GM21786 (cell line): ENCODE measurements around the gene THBS1.

Source experiments
- ATAC-seq: cut with Tn5 transposase; IDR thresholded peaks from one replicate; pipeline ENCODE4 v1.9.1; 2021; ENCODE audit not compliant: unreplicated experiment

THBS1 gene

DNA sequence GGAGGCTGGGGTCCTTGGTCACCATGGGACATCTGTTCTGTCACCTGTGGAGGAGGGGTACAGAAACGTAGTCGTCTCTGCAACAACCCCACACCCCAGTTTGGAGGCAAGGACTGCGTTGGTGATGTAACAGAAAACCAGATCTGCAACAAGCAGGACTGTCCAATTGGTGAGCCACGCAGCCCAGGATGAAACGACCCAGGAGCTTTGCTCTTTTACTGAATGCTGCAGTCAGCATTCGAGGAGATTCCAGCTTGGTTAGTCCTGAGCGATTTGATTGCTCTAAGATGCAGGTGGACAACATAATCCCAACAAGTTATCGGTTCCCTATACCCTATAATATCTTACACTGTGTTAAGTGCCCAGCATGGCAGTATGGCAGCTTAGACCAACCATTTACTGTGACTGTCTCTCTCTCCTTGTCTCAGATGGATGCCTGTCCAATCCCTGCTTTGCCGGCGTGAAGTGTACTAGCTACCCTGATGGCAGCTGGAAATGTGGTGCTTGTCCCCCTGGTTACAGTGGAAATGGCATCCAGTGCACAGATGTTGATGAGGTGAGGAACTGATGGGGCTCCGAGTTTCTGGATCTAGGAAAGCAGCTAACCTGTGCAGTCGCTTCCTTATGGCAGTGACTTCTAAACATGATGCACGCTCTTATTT, 7.8 kb downstream of the THBS1 start:
- no peak for ATAC-seq

DNA sequence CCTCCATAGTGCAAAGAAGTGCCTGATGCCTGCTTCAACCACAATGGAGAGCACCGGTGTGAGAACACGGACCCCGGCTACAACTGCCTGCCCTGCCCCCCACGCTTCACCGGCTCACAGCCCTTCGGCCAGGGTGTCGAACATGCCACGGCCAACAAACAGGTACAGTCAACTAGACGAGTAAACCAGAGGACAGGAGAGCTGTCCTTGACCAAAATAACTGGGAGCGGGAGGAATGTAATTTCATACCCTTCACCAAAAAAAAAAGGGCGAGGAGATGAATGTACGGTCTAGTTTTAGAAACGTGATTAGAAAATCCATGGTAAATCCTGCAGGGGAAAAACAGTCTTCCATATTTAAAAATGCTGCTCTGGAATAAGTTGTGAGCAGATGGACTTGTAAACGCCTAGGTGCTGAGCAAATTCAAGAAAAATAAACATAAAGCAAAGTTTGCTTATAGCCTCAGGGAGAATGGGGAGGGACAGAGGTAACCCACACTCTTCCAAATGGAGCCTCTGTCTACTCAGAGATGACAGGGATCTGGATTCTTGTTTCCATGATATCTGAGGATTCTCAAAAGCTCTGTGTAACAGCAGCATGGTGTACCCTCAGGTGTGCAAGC, 8.4 kb downstream of the THBS1 start:
- no peak for ATAC-seq

DNA sequence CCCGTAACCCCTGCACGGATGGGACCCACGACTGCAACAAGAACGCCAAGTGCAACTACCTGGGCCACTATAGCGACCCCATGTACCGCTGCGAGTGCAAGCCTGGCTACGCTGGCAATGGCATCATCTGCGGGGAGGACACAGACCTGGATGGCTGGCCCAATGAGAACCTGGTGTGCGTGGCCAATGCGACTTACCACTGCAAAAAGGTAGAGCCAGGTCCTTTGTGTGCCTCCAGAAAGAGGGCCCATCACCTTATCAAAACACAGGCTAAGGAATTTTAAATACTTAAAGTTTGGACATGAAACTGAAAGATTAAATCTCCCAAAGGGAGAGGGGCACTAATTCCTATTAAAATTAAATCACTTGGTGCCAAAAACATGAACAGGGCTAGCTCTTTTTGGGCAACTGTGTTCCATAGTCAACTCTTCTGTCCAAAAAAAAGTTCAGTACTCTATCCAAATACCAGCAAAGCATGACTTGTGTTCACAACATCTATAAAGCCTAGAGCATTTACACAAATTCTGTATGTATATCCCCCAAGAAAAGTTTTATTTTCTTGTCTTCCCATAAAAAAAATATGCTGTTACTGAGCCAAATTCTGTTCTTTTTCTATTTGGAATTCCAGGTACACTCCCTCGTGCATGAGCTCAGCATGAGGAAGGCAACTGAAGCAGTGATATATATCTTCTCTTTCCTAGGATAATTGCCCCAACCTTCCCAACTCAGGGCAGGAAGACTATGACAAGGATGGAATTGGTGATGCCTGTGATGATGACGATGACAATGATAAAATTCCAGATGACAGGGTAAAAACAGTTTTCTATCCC, 9.2 kb downstream of the THBS1 start:
- ATAC-seq = no peak

GRCh38 chr15:39591141-39591895, 10.4 kb downstream of the THBS1 start:
- ATAC-seq = no peak

- ATAC-seq = no peak
Measured at GRCh38 chr15:39591896-39592315, 11.0 kb downstream of the THBS1 start.

- ATAC-seq = no peak
Measured at GRCh38 chr15:39592500-39592899, 11.6 kb downstream of the THBS1 start.

- no peak for ATAC-seq
Measured at GRCh38 chr15:39593071-39593655, 12.3 kb downstream of the THBS1 start.

GRCh38 chr15:39593656-39594445, 13.0 kb downstream of the THBS1 start:
- no peak for ATAC-seq

DNA sequence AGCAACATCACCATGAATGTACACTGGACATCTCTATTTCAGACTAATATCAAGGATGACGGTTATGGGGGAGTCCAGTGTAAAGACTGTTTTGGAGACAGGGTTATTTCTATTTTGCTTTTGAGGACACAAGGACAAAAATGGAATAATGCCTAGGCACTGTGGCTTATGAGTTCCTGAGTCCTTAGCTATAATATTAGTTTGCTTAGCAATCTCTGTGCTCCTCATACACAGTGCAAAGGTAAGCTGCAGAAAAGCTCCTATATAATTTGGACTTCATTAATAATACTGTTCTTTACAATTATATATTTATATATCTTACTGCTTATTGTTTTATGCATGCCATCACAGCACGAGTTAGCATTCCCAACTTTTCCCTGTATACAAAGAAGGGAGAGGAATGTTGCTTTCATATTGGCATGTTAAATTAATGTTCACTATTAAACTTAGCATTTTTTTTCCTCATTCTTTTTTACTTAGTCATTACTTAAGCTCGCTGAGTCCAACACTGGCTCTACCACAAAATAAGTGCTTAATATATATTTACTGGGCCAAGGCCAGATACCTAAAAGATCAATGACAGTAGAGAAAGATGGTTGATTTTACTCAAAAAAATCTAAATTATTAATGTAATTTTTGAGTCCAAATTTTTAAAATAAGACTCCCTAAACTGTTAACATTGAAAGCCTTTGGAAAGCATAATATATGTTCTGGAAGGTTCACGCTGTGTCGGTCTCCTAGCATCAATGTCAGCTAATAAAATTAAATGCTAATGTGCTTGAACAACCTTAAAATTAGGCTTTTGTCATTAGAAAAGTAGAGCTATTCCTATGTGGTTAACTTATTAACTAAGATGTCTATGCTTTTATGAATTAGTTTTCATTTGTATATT, 13.8 kb downstream of the THBS1 start:
- no peak for ATAC-seq

DNA sequence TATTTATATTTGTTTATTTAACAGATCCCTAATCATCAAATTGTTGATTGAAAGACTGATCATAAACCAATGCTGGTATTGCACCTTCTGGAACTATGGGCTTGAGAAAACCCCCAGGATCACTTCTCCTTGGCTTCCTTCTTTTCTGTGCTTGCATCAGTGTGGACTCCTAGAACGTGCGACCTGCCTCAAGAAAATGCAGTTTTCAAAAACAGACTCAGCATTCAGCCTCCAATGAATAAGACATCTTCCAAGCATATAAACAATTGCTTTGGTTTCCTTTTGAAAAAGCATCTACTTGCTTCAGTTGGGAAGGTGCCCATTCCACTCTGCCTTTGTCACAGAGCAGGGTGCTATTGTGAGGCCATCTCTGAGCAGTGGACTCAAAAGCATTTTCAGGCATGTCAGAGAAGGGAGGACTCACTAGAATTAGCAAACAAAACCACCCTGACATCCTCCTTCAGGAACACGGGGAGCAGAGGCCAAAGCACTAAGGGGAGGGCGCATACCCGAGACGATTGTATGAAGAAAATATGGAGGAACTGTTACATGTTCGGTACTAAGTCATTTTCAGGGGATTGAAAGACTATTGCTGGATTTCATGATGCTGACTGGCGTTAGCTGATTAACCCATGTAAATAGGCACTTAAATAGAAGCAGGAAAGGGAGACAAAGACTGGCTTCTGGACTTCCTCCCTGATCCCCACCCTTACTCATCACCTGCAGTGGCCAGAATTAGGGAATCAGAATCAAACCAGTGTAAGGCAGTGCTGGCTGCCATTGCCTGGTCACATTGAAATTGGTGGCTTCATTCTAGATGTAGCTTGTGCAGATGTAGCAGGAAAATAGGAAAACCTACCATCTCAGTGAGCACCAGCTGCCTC, 14.7 kb downstream of the THBS1 start:
- ATAC-seq = no peak

GRCh38 chr15:39596358-39597051, 15.6 kb downstream of the THBS1 start:
- no peak for ATAC-seq

- ATAC-seq = no peak
Measured at GRCh38 chr15:39597336-39597735, 16.5 kb downstream of the THBS1 start.

- ATAC-seq = no peak
Measured at GRCh38 chr15:39597751-39598185, 16.9 kb downstream of the THBS1 start.

DNA sequence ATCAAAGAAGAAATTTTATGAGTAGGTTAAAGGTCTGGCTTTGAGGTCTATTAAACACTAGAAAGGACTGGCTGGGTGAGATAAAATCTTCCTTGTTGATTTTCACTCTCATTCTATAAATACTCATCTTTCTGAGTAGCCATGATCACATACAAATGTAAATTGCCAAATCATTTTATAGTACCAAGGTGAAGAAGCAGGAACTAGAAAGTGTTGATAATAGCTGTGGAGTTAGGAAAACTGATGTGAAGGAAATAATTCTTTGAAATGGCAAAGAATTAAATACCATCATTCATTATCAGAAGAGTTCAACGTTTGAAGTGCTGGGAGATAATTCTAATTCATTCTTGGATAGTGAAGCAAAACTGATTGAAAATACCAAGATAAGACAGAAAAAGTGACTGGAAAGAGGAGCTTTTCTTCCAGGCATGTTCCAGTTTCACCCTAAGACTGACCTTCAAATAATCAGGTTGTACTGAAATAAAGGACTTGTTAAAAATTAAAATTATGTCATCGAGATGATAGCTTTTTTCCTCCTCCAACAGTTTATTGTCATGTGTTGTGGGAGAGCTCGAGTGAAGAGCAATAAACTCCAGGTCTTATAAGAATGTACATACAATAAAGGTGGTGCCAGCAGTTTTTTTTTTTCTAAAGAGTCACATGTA, 17.4 kb downstream of the THBS1 start:
- ATAC-seq = no peak

DNA sequence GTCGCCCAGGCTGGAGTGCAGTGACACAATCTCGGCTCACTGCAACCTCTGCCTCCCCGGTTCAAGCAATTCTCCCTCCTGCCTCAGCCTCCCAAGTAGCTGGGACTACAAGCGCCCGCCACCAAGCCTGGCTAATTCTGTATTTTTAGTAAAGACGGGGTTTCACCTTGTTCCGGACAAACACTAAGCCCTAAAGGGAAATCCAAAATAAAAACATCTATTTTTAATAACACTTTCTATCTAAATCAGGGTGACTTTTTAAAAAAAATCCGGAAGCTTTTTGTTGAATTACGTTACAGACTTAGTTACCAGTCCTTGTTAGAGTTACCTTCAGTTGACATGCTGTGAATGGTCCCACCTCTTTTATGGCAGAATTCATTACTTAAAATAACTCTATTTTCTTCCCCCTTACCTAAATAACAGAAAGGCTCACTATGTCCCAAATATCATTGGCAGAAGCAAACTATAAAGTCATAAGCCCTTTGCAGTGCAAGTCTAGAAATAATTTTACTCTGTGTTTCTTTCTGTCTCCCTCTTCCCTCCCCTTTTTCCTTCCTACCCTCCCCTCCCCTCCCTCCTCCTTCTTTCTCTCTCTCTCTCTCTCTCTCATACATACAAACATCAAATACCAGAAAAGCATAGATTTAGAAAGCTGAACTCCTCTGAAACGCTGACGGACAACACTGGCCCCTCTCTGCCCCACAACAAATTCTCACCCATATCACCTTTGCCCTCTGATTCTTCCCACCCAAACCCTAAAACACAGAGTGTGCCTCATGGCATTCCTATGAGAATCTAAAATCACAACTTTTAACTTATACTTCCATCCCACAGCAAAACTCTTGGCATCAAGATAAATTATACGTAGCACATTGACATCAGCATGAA, 18.3 kb downstream of the THBS1 start:
- no peak for ATAC-seq

DNA sequence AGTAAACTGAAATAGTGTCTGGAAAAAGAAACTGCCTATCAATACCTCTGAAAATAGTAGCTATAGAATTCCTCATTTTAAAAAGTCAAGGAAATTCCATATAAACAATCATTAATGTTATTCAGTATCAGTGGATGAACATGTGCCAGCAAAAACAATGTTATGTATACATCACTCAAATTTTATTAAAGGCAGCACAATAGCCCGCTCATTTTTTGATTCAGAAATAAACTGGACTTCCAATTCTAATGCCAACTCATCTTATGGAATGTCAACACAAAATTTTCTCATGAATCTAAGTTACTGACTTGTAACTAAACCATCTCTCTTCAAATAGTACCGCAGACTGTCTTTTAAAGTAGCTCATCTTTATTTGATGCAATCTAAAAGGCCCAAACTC, 19.0 kb downstream of the THBS1 start:
- no peak for ATAC-seq
